Prostate gland (tissue), 2 donors: ENCODE measurements around the gene VSIG10L2. TPM values are rescaled to one million over a fixed set of nuclear protein-coding genes. Genes with fewer than 3 reads are reported as not detected.

Experiments
- DNase-seq: peaks from one replicate; pipeline ENCODE4 v3.0.0-alpha.2; 2019; ENCODE audit warnings: low spot score
- H3K27ac ChIP-seq, 2 donors: fragments of 200-600 bp; sonication (generic); 2 replicates each; pipeline ENCODE4 v1.5.1; 2017 to 2019
- H3K27me3 ChIP-seq: fragments of 200-600 bp; sonication (generic); replicated peaks from 2 replicates; pipeline ENCODE4 v1.5.1; 2019; ENCODE audit not compliant: insufficient read depth
- H3K36me3 ChIP-seq, 2 donors: fragments of 200-600 bp; sonication (generic); 1 replicate in 1 of 2; 2 replicates in 1 of 2; pipeline versions ENCODE4 v1.5.1 to v1.8.1; 2017 to 2019
- H3K4me1 ChIP-seq: fragments of 200-600 bp; sonication (generic); replicated peaks from 2 replicates; pipeline ENCODE4 v1.5.1; 2019
- H3K4me3 ChIP-seq, 2 donors: fragments of 200-600 bp; sonication (generic); 2 replicates each; pipeline ENCODE4 v1.5.1; 2017 to 2019
- H3K9me3 ChIP-seq: fragments of 200-600 bp; sonication (generic); 2 replicates; pipeline ENCODE4 v1.5.1; 2017
- CTCF ChIP-seq, 4 experiments: fragments of 200-600 bp in 2 of 4; fragments of 450-650 bp in 2 of 4; sonication (generic) in 2 of 4; IDR thresholded peaks; 1 replicate in 3 of 4; 2 replicates in 1 of 4; pipeline ENCODE4 v1.5.1; 2016 to 2019; ENCODE audit warnings: antibody characterized with exemption in 4 of 4, mild to moderate bottlenecking in 2 of 4, moderate library complexity in 2 of 4
- POLR2A ChIP-seq: fragments of 450-650 bp; IDR thresholded peaks from one replicate; pipeline ENCODE4 v1.6.1; 2016; ENCODE audit warnings: antibody characterized with exemption, mild to moderate bottlenecking
- POLR2AphosphoS5 ChIP-seq: sonication (generic); formaldehyde crosslinking; IDR thresholded peaks from one replicate; pipeline ENCODE4 v1.6.1; 2017; ENCODE audit warnings: antibody characterized with exemption
- WGBS: methylation state at CpG from one replicate; pipeline ENCODE4 v1.1.5; 2018; 5-methylcytosine and 5-hydroxymethylcytosine counted together
- intact Hi-C: fragments of 100-400 bp; cut with DNase I; formaldehyde crosslinking; loops from one replicate; pipeline ENCODE4 v1.14.2; 2022
- total RNA-seq, 2 donors: library from RNA; depleted of rRNA; stranded (reverse); fragments of >200 nt; gene quantifications; one replicate each; pipeline ENCODE4 v1.1.0, GENCODE V29; 2016

The VSIG10L2 gene
- total RNA-seq, 2 donors from 2014 or later = 0.14 to 1.3 TPM

- intact Hi-C loops = no loop called here
- no peak overlapping the region for H3K27ac ChIP-seq
- H3K36me3 ChIP-seq = no peaks in the 10 kb centered on the region
- H3K9me3 ChIP-seq = no peaks in the 10 kb centered on the region
- no peaks in the 10 kb centered on the region for H3K27me3 ChIP-seq
- no peak overlapping the region for H3K4me3 ChIP-seq
- DNase-seq = no peak
- no peaks in the 10 kb centered on the region for H3K4me1 ChIP-seq
- TF ChIP-seq CTCF (IDR thresholded peaks at IDR 0.05) (no peak), POLR2AphosphoS5 (no peak), POLR2A (no peak)
Observed at GRCh38 chr11:125974284-125974683, 28.4 kb downstream of the VSIG10L2 start.

- Histone ChIP-seq H3K27me3 (no peaks in the 10 kb centered on the region), H3K9me3 (no peaks in the 10 kb centered on the region), H3K4me1 (no peaks in the 10 kb centered on the region), H3K4me3 (no peak overlapping the region), H3K36me3 (no peaks in the 10 kb centered on the region), H3K27ac (no peak overlapping the region)
- DNase-seq = no peak
- no peak for TF ChIP-seq POLR2A
- no peak for TF ChIP-seq POLR2AphosphoS5
- no peak for TF ChIP-seq CTCF (IDR thresholded peaks at IDR 0.05)
- intact Hi-C loops = no loop called here
- 63% methylated on average over 6 of the region's 6 CpGs for whole genome bisulfite sequencing
Observed at GRCh38 chr11:125975634-125976033, 29.8 kb downstream of the VSIG10L2 start.

- no peaks in the 10 kb centered on the region for H3K27me3 ChIP-seq
- H3K27ac ChIP-seq = no peak overlapping the region
- no peak for TF ChIP-seq POLR2AphosphoS5
- TF ChIP-seq CTCF (IDR thresholded peaks at IDR 0.05) = no peak
- TF ChIP-seq POLR2A = no peak
Observed at GRCh38 chr11:125976156-125976555, 30.3 kb downstream of the VSIG10L2 start.

GRCh38 chr11:125977333-125977732 is 31.5 kb downstream of the VSIG10L2 start:
- H3K4me1 ChIP-seq = no peaks in the 10 kb centered on the region
- intact Hi-C loops = no loop called here
- WGBS = 86% methylated on average over 3 of the region's 3 CpGs

More at GRCh38 chr11:125976156-125976555, 30.3 kb downstream of the VSIG10L2 start:
- no peak overlapping the region for H3K4me3 ChIP-seq
- no peaks in the 10 kb centered on the region for H3K9me3 ChIP-seq
- intact Hi-C loops = no loop called here
- no peaks in the 10 kb centered on the region for H3K4me1 ChIP-seq
- no peaks in the 10 kb centered on the region for H3K36me3 ChIP-seq
- no peak for DNase-seq

More at GRCh38 chr11:125977333-125977732, 31.5 kb downstream of the VSIG10L2 start:
- Histone ChIP-seq H3K4me3 (no peak overlapping the region), H3K36me3 (no peaks in the 10 kb centered on the region), H3K9me3 (no peaks in the 10 kb centered on the region), H3K27me3 (no peaks in the 10 kb centered on the region), H3K27ac (no peak overlapping the region)
- TF ChIP-seq POLR2A (no peak), CTCF (IDR thresholded peaks at IDR 0.05) (no peak), POLR2AphosphoS5 (no peak)
- DNase-seq = no peak
